HL-60/S4 treated with phorbol 12-myristate 13-acetate at 8.2 ng/mL for 4 days and 3 days (cell line): ENCODE data around the gene UBE2C.

Experiments used
- in situ Hi-C: fragments of 300-500 bp; cut with MboI; formaldehyde crosslinking; loops from 2 replicates; pipeline ENCODE4 v1.15.0; 2022; ENCODE audit warnings: low sequenced_read_pairs

Gene UBE2C

GRCh38 chr20:45812157-45813005, at the start of gene UBE2C:
TSS of gene UBE2C (plus strand) at chr20:45812644. CDS start at chr20:45812696, 52 bp downstream.
- in situ Hi-C loops = no loop called here

DNA sequence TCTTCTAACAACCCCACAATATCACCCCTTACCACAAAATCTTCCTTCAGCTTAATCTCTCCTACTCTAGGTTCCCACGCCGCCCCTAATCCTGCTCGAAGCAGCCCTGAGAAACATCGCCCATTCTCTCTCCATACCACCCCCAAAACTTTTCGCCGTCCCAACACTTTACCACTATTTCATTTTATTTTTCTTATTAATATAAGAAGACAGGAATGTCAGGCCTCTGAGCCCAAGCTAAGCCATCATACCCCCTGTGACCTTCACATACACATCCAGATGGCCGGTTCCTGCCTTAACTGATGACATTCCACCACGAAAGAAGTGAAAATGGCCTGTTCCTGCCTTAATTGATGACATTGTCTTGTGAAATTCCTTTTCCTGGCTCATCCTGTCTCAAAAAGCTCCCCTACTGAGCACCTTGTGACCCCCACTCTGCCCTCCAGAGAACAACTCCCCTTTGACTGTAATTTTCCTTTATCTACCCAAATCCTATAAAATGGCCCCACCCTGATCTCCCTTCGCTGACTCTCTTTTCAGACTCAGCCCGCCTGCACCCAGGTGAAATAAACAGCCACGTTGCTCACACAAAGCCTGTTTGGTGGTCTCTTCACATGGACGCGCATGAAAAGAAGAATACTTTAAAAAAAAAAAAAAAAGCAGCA, 47.7 kb upstream of the UBE2C start:
- in situ Hi-C loops = loop anchor here (25.0 kb wide), 2 partner anchors 202 to 452 kb away; partner anchors contain the start of genes MATN4 and RBPJL

DNA sequence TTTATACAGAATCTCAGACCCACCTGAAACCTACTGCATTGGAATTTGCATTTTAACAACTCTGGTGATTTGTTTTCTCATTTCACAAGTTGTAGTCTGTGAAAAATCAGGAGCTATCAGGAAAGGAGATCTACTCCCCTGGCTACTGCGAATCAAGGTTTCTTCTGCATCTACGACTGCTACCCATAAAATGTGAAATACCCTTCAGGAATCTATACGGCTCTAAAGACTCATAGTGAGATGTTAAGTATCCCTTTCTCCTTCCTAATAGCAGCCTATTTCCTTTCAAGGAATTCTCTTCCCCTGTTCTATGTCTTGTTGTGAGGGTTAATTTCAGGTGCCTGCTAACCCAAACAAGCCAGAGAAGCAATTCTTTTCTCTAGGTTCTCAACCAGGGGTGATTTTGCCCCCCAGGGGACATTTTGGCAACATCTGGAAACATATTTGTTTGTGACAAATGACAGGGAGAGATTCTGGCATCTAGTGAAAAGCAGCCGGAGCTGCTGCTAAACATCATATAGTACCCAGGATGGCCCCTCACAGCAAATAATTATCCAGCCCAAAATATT, 47.1 kb upstream of the UBE2C start:
- in situ Hi-C loops = loop anchor here (25.0 kb wide), 2 partner anchors 203 to 453 kb away; partner anchors contain the start of genes MATN4 and RBPJL

DNA sequence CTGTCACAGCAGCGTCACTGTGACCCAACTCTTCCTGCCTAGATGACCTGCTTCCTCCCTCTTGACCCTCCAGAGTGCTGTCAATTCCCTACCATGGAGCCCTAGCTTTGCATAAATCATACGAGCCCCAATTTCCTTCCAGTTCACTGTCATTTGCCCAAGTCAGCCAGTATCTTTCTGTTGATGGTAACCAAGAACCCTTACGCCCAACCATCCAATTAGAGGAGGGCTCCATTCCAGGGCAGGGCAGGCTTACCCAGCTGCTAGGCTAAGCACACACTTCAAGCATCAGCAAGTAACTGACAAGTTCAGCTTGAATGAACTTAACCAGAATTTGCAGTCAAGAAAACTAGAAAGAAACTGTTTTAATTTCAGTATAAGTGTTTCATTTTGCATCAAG, 46.5 kb upstream of the UBE2C start:
- in situ Hi-C loops = loop anchor here (25.0 kb wide), 2 partner anchors 204 to 454 kb away; partner anchors contain the start of genes MATN4 and RBPJL

- in situ Hi-C loops = loop anchor here (25.0 kb wide), 2 partner anchors 206 to 456 kb away; partner anchors contain the start of genes MATN4 and RBPJL
These were observed 44.0 kb upstream of the UBE2C start for GRCh38 chr20:45768479-45768878.

GRCh38 chr20:45771182-45771759, 41.2 kb upstream of the UBE2C start:
- in situ Hi-C loops = loop anchor here (10.0 to 25.0 kb wide), 3 partner anchors 209 to 459 kb away; partner anchors contain the start of genes MATN4 and RBPJL

DNA sequence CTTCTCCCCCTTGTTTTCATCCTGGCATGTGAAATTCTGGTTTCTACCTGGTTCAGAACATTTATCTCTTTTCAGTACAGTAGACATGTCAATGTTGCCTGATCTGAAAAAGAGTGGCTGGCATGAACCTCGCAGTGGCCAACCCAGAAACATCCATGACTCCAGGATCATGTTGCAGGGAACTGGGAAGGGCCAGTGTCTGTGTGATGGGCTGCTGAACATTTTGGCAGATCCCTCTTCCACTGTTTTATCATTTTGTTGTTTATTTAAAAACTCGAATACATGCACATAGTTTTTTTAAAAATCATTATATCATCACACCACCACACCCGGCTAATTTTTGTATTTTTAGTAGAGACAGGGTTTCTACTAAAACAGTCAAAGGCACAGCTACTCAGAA, 39.8 kb upstream of the UBE2C start:
- in situ Hi-C loops = loop anchor here (10.0 to 25.0 kb wide), 3 partner anchors 210 to 460 kb away; partner anchors contain the start of genes MATN4 and RBPJL

DNA sequence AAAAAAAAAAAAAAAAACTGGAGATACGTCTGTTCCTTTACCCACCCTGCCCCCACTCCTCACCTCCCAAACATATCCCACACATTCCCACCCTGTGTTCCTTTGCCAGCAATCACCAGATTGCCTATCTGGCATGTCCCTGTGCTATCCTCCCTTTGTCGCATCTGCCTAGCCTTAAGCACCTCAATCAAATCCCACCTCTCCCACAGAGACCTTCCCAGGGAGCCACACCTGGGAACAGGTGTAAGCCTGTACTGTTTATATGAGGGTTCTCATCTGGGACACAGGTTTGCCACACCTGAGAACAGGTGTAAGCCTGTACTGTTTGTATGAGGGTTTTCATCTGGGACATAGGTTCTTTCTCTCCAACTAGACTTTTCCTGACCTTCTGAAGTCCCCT, 37.5 kb upstream of the UBE2C start:
- in situ Hi-C loops = loop anchor here (10.0 to 25.0 kb wide), 3 partner anchors 213 to 463 kb away; partner anchors contain the start of genes MATN4 and RBPJL

DNA sequence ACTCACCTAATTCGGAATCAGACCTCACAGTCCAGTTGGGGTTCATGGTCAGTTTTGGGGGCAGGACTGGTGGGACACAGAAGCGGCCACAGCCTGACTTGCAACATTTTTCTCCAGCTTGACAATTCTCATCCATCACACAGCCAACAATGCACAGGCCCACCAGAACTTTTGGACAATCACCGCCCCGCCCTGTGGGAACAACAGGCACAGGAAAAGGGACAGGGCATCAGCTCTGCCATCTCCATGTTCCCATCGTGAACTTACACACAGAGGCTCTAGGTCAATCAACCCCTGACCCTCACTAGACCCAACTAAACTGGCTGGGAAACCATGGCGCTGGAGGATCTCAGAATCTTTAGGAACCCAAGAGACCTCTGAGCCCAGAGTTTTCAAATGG, 37.0 kb upstream of the UBE2C start:
- in situ Hi-C loops = loop anchor here (10.0 kb wide), 1 partner anchor 331 kb away; no protein-coding TSS in a partner anchor

- in situ Hi-C loops = loop anchor here (10.0 kb wide), 1 partner anchor 332 kb away; no protein-coding TSS in a partner anchor
These were observed 35.5 kb upstream of the UBE2C start for GRCh38 chr20:45776931-45777330.

- in situ Hi-C loops = loop anchor here (10.0 kb wide), 1 partner anchor 334 kb away; no protein-coding TSS in a partner anchor
These were observed 33.2 kb upstream of the UBE2C start for GRCh38 chr20:45779011-45779915.

- in situ Hi-C loops = no loop called here
These were observed 32.3 kb upstream of the UBE2C start for GRCh38 chr20:45780159-45780558.

DNA sequence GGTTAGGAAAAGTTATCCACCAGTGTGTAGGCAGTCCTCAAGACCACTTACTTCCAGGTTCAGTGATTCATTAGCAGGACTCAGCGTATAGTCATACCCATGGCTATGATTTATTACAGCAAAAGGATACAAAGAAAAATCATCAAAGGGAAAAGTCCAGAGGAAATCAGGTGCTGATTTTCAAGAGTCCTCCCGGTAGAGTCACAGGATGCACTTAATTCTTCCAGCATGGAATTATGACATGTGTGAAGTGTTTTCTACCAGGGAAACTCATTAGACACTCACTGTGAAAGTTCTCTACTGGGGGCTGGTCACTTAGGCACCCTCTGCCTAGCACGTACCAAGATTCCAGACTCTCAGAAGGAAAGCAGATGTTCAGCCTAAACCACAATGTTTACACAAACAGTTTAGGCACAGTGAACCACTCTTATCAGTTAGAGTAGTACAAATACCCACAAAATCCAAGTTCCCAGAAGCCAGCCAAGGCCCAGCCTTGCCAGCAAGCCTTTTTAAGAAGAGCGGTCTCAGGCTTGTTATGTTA, 31.0 kb upstream of the UBE2C start:
- in situ Hi-C loops = no loop called here

- in situ Hi-C loops = no loop called here
These were observed 29.6 kb upstream of the UBE2C start for GRCh38 chr20:45782890-45783289.

- in situ Hi-C loops = no loop called here
These were observed 28.7 kb upstream of the UBE2C start for GRCh38 chr20:45783656-45784294.

- in situ Hi-C loops = no loop called here
These were observed 24.1 kb upstream of the UBE2C start for GRCh38 chr20:45788351-45788750.

GRCh38 chr20:45792317-45793118, 19.9 kb upstream of the UBE2C start:
- in situ Hi-C loops = no loop called here
